GM18520 (cell line): Measurements from ENCODE around the gene CD55.

ENCODE experiments used
- ATAC-seq: cut with Tn5 transposase; IDR thresholded peaks from one replicate; pipeline ENCODE4 v1.9.1; 2021; ENCODE audit not compliant: unreplicated experiment

The CD55 gene

GRCh38 chr1:207321079-207321789 is at the start of gene CD55:
CD55 (plus strand) TSS chr1:207321678; CDS start chr1:207321766, 88 bp downstream.
- ATAC-seq, result peak; percentile 76

DNA sequence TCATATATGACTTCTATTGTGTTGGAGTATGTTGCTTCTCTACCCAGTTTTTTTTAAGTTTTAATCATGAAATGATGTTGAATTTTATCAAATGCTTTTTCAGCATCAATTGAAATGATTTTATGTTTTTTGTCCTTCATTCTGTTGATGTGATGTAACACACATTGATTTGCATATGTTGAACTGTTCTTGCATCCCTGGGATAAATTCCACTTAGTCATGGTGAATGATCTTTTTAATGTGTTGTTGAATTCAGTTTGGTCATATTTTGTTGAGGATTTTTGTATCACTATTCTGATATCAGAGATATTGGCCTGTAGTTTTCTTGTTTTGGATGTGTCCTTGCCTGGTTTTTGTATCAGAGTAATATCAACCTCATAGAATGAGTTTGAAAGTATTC is 46.6 kb upstream of the CD55 start:
- ATAC-seq, result no peak

GRCh38 chr1:207276465-207276864 is 45.0 kb upstream of the CD55 start:
- no peak for ATAC-seq

DNA sequence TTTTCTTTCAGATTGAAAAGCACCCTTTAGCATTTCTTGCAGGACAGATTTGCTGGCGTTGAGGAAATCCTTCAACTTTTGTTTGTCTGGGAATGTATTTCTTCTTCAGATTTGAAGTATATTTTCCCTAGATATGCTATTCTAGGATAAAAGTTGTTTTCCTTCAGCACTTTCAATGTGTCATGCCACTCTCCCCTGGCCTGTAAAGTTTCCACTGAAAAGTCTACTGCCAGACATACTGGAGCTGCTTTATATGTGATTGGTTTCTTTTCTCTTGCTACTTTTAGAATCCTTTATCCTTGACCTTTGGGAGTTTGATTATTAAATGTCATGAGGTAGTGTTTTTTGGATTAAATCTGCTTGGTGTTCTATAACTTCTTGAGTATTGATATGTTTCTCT is 44.2 kb upstream of the CD55 start:
- no peak for ATAC-seq

GRCh38 chr1:207279652-207280051 is 41.8 kb upstream of the CD55 start:
- no peak for ATAC-seq

DNA sequence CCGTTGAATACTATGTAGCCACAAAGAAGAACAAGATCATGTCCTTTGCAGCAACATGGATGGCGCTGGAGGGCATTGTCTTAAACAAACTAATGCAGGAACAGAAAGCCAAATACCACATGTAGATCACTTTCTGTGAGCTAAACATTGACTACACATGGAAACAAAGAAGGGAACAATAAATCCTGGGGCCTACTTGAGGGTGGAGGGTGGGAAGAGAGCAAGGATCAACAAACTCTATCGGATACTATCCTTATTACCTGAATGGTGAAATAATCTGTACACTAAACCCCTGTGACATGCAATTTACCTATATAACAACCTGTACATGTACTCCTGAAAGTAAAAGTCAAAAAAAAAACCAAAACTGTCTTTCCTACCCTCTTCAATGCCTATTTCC is 40.8 kb upstream of the CD55 start:
- ATAC-seq, result no peak

DNA sequence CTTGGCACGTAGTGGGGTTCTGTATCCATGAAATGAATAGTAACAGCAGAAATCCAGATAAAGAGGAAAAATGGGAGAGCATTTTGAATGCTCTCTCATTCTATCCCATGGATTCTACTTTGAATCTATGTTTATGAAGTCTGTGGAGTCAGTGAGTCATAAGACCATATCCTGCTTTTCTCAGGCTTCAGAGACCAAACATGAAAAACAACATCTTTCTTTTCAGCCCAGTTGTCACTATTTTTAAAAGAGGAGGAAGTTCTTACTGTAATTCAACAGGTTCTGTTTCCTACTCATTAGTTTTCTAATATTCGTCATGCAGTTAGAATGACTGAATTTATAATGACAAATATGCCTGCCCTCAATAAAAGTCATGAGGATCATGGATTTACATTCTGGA is 39.4 kb upstream of the CD55 start:
- no peak for ATAC-seq

DNA sequence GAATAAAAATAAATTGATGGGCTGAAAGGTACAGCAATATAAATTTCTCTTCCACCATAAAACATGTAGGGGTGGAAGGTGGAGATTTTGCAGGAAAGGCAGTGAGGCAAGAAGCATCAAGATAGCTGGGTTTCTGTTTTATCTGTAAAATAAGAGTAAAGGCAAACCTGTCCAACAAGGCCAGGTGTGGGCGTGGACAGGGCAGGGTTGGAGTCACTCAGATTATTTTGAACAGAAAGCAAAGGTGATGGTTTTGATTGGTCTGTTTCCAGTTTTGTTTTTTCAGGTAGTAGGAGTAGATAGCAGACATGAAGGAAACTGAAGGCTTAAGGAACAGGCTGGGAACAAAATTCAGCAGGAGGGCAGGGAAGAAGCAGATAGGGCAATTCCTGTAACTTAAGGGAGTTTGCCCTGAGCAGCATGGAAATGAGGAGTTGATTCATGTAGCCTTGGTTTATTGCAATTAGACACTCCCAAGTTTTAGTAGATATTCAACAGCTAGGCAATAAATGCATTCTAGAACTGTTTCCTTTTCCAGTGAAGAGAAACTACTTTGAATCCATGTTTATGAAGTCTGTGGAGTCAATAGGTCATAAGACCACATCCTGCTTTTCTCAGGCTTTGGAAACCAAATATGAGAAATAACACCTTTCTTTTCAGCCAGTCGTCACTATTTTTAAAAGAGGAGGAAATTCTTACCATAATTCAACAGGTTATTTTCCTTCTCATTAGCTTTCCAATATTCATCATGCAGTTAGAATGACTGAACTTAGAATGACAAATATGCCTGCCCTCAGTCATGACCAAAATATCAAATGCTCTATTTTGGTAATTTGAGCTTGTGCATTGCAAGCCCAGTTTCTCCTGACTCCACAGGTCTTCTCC is 38.7 kb upstream of the CD55 start:
- no peak for ATAC-seq

DNA sequence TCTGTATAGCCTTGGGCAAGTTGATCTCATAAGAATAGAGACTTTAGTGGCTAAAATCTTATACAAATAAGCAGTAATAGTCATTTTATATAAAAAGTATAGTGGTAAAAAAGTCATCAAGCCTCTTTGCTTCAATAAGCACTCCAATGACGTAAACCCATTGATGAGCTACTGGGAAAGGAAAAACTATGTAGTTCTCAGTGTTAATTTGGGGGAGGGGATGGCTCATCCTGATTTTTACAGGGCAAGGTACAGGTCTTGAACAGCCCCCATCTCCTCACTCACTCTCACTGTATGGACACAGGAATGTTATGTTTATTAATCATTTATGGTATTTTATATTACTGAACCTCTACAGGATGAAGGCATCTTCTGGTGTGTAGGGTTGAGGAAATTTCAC is 38.1 kb upstream of the CD55 start:
- no peak for ATAC-seq

DNA sequence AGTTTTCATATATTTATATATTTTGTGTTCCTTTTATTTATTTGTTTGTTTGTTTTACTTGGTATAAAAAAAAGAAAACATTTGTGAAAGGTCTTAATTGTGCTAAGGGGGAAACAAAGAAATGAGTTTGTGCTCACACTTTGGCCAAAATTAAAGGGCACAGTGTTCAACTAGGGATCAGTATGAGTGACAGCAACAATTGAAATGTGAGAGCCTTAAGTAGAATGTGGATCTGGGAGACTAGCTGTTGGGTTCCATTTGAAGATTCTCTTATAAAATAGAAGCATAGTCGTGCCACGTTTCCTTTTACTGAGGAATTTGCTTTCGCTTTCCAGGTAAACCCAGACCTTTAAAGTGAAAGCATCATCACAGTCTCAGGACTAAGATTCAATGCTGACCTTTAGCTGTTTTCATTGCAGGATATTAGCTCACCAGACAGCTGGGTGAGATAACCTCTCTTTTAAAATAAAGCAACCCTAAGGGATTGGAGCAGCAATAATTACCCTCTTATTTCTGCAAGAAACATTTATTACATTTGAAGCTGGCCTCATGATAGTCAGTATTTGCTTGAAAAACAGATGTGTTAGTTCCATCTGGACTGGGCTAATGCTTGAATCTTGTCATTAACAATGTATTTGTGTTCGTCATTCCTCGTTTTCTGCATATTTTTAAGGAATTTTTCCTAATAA is 37.1 kb upstream of the CD55 start:
- no peak for ATAC-seq

- no peak for ATAC-seq
Observed at GRCh38 chr1:207286786-207287468, 34.6 kb upstream of the CD55 start.

DNA sequence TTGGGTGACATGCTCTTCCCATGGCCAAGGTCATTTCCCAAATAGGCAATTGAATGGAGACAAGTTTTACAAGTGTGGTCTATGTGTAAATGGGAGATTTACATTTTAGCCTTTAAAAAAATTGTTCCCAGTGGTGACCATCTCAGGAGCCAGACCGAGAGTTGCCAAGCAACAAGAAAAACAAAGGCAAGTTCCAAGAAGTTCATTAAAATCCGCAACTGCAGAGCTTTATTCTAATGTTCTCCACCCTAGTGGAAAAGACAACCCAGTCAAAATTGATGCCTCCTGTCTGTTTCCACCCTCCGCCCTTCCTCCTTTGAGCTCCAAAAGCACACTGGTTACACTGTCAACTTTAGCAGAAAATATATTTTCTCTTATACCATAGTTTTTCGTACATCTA is 33.2 kb upstream of the CD55 start:
- ATAC-seq, result no peak

DNA sequence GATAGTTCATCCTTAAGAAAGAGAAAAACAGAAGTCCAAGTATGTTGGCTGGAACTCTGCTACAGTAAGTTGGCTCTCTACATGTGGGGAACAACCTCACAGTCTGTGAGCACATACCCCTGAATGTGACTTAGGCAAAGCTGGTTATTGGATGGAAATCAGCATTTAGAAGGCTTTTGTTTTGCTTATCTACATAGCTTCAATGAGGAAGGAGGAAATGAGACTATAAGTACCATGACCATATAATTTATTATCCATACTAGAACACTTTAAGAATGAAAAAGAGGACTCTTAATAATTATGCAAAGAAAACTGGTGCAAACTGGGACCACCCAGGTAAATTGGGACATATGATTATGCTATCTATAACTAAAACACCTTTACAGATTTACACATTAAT is 31.7 kb upstream of the CD55 start:
- ATAC-seq, result no peak

- ATAC-seq, result no peak
Observed at GRCh38 chr1:207291723-207292122, 29.8 kb upstream of the CD55 start.

- ATAC-seq, result no peak
Observed at GRCh38 chr1:207298186-207298585, 23.3 kb upstream of the CD55 start.

- no peak for ATAC-seq
Observed at GRCh38 chr1:207298636-207299398, 22.7 kb upstream of the CD55 start.

DNA sequence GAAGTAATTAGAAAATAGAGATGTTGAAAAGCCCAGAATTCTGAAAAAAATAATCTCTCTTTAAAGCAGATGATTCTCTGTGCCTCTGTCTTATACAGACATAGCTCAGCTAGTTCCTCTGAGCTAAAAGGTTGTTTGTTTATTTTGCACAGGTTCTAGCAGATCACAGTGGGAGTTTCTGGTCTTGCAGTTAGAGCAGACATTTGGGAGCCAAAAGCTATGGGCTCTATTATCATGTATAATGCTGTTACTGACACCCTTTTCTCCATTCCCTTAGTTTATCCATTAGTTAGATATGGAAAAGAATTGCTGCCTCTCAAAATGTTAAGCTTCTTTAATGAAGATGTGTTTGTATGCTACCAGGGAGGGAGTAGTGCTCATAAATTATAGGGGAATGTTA is 20.5 kb upstream of the CD55 start:
- no peak for ATAC-seq

DNA sequence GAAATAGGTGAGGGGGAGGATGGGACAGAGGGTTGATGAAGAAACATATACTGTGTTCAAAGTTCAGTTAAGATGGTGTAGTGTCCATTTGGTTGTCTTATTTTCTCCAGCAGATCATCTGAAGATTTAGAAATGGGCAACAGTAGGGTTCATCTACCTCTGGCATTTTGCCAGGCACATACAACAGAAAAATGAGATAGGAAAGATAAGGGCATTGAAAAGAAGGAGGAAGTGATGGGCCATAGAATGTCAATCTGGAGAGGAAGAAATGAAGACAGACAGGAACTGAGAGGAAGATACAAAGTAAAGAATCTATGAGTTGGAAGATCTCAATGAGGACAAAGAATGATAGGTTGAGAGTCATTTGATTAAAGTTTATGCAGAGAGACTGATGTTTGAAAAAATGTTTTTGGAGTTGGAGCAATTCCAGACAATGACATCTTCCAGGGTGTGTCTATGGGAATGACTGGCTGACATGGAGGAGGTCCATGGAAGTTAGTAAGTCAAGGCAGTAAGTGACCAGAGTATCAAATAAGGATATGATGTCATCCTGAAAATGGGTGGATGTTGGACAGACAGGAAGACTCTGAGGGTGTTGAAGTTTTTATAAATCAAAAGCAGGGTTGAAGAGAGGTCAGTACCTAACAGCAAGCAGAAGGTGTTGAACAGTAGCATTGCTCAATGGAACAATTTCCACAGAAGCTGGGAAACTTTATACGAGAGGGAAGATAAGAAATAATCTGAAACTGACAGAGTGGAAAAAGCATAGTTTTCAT is 18.7 kb upstream of the CD55 start:
- ATAC-seq, result no peak

DNA sequence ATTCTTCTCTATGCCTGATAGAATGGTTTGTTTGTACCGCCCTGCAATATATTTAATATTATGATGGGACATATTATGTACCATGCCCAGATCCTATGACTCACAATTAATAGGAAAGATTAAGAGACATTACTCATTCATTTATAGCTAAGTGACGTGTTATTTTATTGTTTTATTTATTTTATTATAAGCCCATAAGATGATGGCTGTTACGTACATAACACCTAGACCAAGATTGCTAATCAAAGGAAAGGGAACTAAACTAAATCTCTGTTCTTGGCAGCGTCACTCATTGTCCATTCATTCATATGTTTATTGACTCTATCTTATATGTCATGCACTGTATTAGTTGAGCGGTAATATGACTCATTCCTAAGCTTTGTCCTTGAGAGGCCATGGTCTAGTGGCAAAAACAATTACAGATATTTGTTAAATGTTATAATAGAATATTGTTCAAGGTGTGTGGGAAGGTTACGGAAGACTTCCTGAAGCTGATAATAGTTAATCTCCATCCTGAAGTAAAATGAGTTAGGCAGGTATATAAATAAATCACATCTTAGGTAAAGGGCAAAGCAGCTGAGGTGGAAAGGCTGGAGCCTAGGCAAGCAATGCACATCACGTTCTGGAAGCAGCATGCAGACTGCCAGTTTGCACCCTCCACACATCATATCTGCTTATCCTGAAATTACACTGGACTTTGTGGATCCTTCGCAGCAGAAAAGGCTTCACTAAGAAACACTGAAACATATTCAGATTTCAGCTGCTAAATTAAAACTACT is 16.6 kb upstream of the CD55 start:
- no peak for ATAC-seq
